Activated T-helper 1 cell treated with anti-CD3 and anti-CD28 coated beads, Interleukin-12 subunit alpha, Interleukin-12 subunit beta, Interleukin-2, Interleukin-4 antibody, amounts not matched to agents 30 ng/mL and 10 ng/mL and 1 ng/mL, durations not matched to agents 14 hours and 24 hours and 36 hours (primary cell): ENCODE results near the gene CA6. TPM values are rescaled to one million over a fixed set of nuclear protein-coding genes. Genes with fewer than 3 reads are reported as not detected.

Experiments
- DNase-seq: peaks from one replicate; pipeline ENCODE4 v3.0.0; 2021; ENCODE audit warnings: low spot score
- H3K27ac Mint-ChIP-seq: one replicate; pipeline ENCODE4 v1.8.0; 2021; ENCODE audit warnings: mild to moderate bottlenecking, mixed read lengths
- H3K27me3 Mint-ChIP-seq: one replicate; pipeline ENCODE4 v1.8.0; 2022; ENCODE audit warnings: mild to moderate bottlenecking, moderate library complexity, mixed read lengths; ENCODE audit not compliant: insufficient read depth
- H3K36me3 Mint-ChIP-seq: one replicate; pipeline ENCODE4 v1.8.0; 2021; ENCODE audit warnings: low read depth, mixed read lengths
- H3K4me1 Mint-ChIP-seq: one replicate; pipeline ENCODE4 v1.8.0; 2021; ENCODE audit warnings: low read depth, mixed read lengths
- H3K4me3 Mint-ChIP-seq: one replicate; pipeline ENCODE4 v1.8.0; 2021; ENCODE audit warnings: mild to moderate bottlenecking, moderate library complexity, mixed read lengths
- H3K9me3 Mint-ChIP-seq: one replicate; pipeline ENCODE4 v1.8.0; 2021; ENCODE audit warnings: mixed read lengths
- intact Hi-C: fragments of 100-400 bp; cut with micrococcal nuclease; formaldehyde crosslinking; loops from one replicate; pipeline ENCODE4 v1.15.1; 2024
- total RNA-seq: library from RNA; stranded (reverse); gene quantifications from 2 replicates; pipeline ENCODE4 v1.2.3, GENCODE V29; 2022

The CA6 gene
- total RNA-seq, 1 donor from 2014 or later: 2.2 TPM

- no peak overlapping the region for H3K4me3 Mint-ChIP-seq
- no peaks in the 10 kb centered on the region for H3K9me3 Mint-ChIP-seq
- no peak for DNase-seq
- peaks cover 17% of the 10 kb centered on the region for H3K36me3 Mint-ChIP-seq
- intact Hi-C loops: loop anchor here (5.0 kb wide), 1 partner anchor 34 kb away; no protein-coding TSS in a partner anchor
- peaks cover 57% of the 10 kb centered on the region for H3K4me1 Mint-ChIP-seq
- H3K27me3 Mint-ChIP-seq: no peaks in the 10 kb centered on the region
- H3K27ac Mint-ChIP-seq: peak overlapping the region; percentile 95
Observed at GRCh38 chr1:8938232-8938999, 7.3 kb upstream of the CA6 start.

DNA sequence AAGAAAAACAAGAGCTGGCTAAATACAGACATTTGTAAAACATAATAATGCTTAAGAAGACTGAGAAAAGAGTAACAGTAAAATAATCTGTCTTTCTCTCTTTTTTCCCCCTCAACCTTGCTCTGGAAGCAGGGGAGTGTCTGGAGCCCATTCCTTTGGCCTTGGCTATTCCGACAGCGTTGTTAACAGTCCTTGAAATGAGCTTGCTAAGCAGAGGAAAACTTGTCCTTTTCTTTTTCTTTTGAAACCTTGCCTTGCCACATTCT, 6.7 kb upstream of the CA6 start:
- Mint-ChIP-seq H3K27me3 (no peaks in the 10 kb centered on the region), H3K27ac (peak overlapping the region; percentile 95), H3K4me3 (no peak overlapping the region), H3K9me3 (no peaks in the 10 kb centered on the region), H3K4me1 (peaks cover 62% of the 10 kb centered on the region), H3K36me3 (peaks cover 17% of the 10 kb centered on the region)
- intact Hi-C loops: loop anchor here (5.0 kb wide), 1 partner anchor 33 kb away; no protein-coding TSS in a partner anchor
- no peak for DNase-seq

GRCh38 chr1:8939362-8939995, 6.2 kb upstream of the CA6 start:
- intact Hi-C loops: loop anchor here (5.0 kb wide), 1 partner anchor 33 kb away; no protein-coding TSS in a partner anchor

GRCh38 chr1:8941906-8942305, 3.8 kb upstream of the CA6 start:
- H3K4me3 Mint-ChIP-seq: peak overlapping the region; percentile 7

More at GRCh38 chr1:8939362-8939995, 6.2 kb upstream of the CA6 start:
- Mint-ChIP-seq H3K27me3 (no peaks in the 10 kb centered on the region), H3K9me3 (no peaks in the 10 kb centered on the region), H3K4me3 (peak overlapping the region; percentile 63), H3K4me1 (peaks cover 67% of the 10 kb centered on the region), H3K27ac (peak overlapping the region; percentile 91), H3K36me3 (peaks cover 17% of the 10 kb centered on the region)
- DNase-seq: no peak

GRCh38 chr1:8943498-8944405, 1.9 kb upstream of the CA6 start:
- Mint-ChIP-seq H3K9me3 (no peaks in the 10 kb centered on the region), H3K4me1 (peaks cover 94% of the 10 kb centered on the region), H3K27ac (peak overlapping the region; percentile 98), H3K27me3 (no peaks in the 10 kb centered on the region), H3K36me3 (peaks cover 27% of the 10 kb centered on the region), H3K4me3 (peak overlapping the region; percentile 37)
- no peak for DNase-seq
- intact Hi-C loops: loop anchor here (2.0 to 5.0 kb wide), 2 partner anchors 17 to 341 kb away; no protein-coding TSS in a partner anchor

More at GRCh38 chr1:8941906-8942305, 3.8 kb upstream of the CA6 start:
- Mint-ChIP-seq H3K27me3 (no peaks in the 10 kb centered on the region), H3K4me1 (peaks cover 92% of the 10 kb centered on the region), H3K36me3 (peaks cover 19% of the 10 kb centered on the region), H3K9me3 (no peaks in the 10 kb centered on the region), H3K27ac (peak overlapping the region; percentile 84)
- no peak for DNase-seq
- intact Hi-C loops: loop anchor here (2.0 to 5.0 kb wide), 2 partner anchors 15 to 340 kb away; no protein-coding TSS in a partner anchor

GRCh38 chr1:8947127-8947691, 1.5 kb downstream of the CA6 start:
- H3K4me3 Mint-ChIP-seq: peak overlapping the region; percentile 68
- peaks cover 73% of the 10 kb centered on the region for H3K4me1 Mint-ChIP-seq
- intact Hi-C loops: loop anchor here (2.0 kb wide), 2 partner anchors 28 to 68 kb away; partner anchors contain the start of gene ENO1
- H3K36me3 Mint-ChIP-seq: peaks cover 10% of the 10 kb centered on the region
- H3K9me3 Mint-ChIP-seq: no peaks in the 10 kb centered on the region
- H3K27ac Mint-ChIP-seq: peak overlapping the region; percentile 98
- no peak for DNase-seq
- no peaks in the 10 kb centered on the region for H3K27me3 Mint-ChIP-seq

DNA sequence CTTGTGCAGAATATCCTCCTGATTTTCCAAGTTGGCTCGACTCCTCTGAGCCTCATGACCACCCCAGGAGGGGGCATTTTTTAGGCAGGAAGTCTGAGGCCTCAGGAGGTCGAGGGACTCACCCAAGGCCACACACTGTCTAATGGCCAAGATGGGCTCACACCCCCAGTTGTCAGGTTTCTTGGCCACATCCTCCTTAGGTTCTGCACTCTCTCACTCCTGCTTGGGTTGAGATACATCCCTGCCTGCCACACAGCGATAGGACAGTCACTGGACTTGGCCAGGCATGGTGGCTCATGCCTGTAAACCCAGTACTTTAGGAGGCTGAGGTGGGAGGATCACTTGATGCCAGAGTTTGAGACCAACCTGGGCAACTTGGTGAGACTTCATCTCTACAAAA, 4.6 kb downstream of the CA6 start:
- Mint-ChIP-seq H3K27ac (peak overlapping the region; percentile 34), H3K4me3 (no peak overlapping the region), H3K9me3 (no peaks in the 10 kb centered on the region), H3K27me3 (no peaks in the 10 kb centered on the region), H3K4me1 (peaks cover 47% of the 10 kb centered on the region), H3K36me3 (peaks cover 18% of the 10 kb centered on the region)
- intact Hi-C loops: no loop called here
- DNase-seq: no peak

GRCh38 chr1:8951231-8951630, 5.6 kb downstream of the CA6 start:
- H3K4me1 Mint-ChIP-seq: peaks cover 41% of the 10 kb centered on the region
- H3K4me3 Mint-ChIP-seq: no peak overlapping the region

DNA sequence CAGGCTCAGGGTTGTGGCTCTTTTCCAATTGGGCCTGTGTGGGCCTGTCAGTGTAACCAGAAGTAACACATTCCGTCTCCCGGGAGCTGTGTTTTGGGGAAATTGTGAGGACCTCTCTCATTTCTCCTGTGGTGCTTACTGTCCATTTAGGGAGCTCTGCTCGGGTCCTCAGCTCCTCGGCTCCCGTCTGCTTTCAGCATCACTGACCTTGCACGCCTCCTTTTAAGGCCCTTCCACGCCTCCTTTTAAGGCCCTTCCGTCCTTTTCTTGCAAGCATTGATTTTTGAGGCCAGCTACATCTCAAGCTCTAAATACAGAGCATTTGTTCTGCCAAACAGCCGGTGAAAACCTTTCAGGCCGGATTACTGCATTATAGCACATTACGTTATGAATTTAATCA, 9.7 kb downstream of the CA6 start:
- DNase-seq: no peak
- Mint-ChIP-seq H3K4me3 (no peak overlapping the region), H3K9me3 (peaks cover 7% of the 10 kb centered on the region), H3K4me1 (peaks cover 46% of the 10 kb centered on the region), H3K27me3 (no peaks in the 10 kb centered on the region), H3K36me3 (peaks cover 38% of the 10 kb centered on the region), H3K27ac (no peak overlapping the region)
- intact Hi-C loops: no loop called here

More at GRCh38 chr1:8951231-8951630, 5.6 kb downstream of the CA6 start:
- no peaks in the 10 kb centered on the region for H3K27me3 Mint-ChIP-seq
- intact Hi-C loops: no loop called here
- DNase-seq: no peak
- H3K27ac Mint-ChIP-seq: peak overlapping the region; percentile 53
- no peaks in the 10 kb centered on the region for H3K9me3 Mint-ChIP-seq
- H3K36me3 Mint-ChIP-seq: peaks cover 27% of the 10 kb centered on the region

DNA sequence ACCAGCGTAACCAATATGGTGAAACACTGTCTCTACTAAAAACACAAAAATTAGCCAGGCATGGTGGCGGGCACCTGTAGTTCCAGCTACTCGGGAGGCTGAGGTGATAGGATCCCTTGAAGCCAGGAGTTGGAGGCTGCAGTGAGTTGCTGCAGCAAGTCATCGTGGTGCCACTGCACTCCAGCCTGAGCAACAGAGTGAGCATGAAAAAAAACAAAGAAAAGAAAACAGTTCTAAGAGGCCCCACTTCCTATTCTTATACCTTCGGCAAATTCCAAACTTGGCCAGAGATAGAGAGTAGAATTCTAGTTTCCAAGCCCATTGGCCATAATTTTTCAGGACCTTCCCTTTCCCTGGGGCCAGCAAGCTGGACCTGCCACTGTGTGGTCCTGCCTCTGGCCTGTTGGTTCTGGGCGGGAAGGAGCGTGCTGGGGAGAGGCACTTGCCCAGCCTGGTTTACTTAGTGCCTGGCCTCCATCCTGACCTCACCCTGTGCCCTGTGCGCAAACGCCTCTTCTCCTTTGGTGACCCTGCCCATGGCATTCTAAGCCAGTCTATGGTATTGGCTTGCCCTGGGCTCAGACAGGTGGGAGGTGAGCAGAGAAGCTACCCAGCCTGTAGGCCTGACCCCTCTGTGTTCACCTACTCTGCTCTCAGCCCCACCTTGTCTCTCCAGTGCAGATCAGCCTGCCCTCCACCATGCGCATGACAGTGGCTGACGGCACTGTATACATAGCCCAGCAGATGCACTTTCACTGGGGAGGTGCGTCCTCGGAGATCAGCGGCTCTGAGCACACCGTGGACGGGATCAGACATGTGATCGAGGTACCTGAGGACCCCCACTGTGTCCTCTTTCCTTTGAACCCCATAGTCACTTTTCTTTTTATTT, 11.0 kb downstream of the CA6 start:
- peaks cover 46% of the 10 kb centered on the region for H3K36me3 Mint-ChIP-seq
- DNase-seq: no peak
- no peaks in the 10 kb centered on the region for H3K27me3 Mint-ChIP-seq
- H3K9me3 Mint-ChIP-seq: peaks cover 10% of the 10 kb centered on the region
- intact Hi-C loops: no loop called here
- H3K4me3 Mint-ChIP-seq: no peak overlapping the region
- H3K27ac Mint-ChIP-seq: peak overlapping the region; percentile 74
- peaks cover 52% of the 10 kb centered on the region for H3K4me1 Mint-ChIP-seq

GRCh38 chr1:8962812-8963530, 17.3 kb downstream of the CA6 start:
- H3K4me3 Mint-ChIP-seq: peak overlapping the region; percentile 49
- intact Hi-C loops: loop anchor here (2.0 to 10.0 kb wide), 3 partner anchors 26 to 868 kb away; no protein-coding TSS in a partner anchor

More at GRCh38 chr1:8962812-8963530, 17.3 kb downstream of the CA6 start:
- peaks cover 56% of the 10 kb centered on the region for H3K36me3 Mint-ChIP-seq
- H3K27ac Mint-ChIP-seq: peak overlapping the region; percentile 74
- H3K9me3 Mint-ChIP-seq: peaks cover 10% of the 10 kb centered on the region
- H3K4me1 Mint-ChIP-seq: peaks cover 85% of the 10 kb centered on the region
- DNase-seq: no peak
- no peaks in the 10 kb centered on the region for H3K27me3 Mint-ChIP-seq
